ENCODE measurements around the gene PPM1M.

Gene PPM1M

DNA sequence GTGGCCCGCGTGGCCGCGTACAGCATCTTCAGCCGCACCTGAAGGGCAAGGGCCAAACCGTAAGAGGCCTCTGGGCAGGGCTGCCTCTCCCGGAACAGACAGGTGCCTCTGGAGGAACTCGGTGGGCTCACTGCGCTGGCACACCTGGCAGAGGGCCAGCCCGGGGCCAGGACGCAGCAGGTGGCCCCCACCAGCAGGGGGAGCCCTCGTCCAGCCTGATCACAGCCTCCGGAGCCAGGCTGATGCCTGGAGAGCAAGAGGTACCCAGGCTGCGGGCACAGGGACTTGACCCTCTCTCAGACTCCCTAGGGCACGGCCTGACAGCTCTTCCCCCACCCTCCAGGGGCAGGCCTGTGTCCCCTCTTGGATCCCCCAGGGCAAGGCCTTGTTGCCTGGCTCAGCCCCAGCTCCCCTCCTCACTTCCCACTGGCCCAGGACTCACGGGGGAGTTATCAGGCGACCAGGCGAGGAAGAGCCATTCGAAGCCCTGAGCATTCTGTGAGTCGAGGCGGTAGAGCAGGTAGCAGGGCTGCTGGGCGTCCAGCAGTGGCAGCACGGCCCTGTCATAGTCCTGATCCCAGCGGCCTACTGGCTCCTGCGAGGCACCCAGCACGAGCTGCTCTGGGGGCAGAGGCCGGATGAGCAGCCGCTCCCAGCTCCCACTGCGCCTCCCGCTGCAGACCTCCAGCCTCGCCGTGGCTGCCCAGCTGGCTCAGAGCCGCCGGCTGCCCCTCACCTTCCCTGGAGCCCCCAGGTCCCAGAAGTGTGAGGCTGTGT lies 13.9 kb upstream of the PPM1M start:
- peak; percentile 87 for DNase-seq

DNA sequence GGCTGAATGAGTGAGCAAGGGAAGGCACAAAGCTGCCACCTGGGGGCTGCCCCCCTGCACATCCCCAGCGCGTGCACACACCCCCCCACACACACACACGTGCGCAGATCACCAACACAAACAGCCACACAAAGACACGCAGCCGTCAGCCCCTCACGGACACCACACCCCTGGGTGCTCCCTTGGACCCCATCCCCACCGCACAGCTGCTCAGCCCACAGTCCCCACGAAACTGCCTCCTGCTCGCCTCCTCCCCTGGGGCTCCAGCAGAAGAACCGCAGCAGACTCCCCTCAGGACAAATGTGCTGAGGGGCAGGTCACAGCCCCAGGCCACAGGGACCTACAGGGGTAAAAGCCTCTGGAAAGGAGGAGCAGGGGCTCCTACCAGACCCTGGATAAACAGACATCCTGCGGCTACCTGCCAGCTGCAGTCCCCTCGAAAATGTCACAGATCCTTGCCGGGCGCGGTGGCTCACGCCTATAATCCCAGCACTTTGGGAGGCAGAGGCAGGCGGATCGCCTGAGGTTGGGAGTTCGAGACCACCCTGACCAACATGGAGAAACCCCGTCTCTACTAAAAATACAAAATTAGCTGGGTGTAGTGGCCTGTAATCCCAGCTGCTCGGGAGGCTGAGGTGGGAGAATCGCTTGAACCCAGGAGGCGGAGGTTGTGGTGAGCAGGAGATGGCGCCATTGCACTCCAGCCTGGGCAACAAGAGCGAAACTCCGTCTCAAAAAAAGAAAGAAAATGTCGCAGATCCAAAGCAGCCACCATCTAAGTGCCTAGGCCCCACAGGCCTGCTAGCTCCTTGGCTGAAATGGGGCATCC lies 13.1 kb upstream of the PPM1M start:
- peak; percentile 51 for DNase-seq

GRCh38 chr3:52233108-52233591 lies 12.4 kb upstream of the PPM1M start:
- no peak for DNase-seq

DNA sequence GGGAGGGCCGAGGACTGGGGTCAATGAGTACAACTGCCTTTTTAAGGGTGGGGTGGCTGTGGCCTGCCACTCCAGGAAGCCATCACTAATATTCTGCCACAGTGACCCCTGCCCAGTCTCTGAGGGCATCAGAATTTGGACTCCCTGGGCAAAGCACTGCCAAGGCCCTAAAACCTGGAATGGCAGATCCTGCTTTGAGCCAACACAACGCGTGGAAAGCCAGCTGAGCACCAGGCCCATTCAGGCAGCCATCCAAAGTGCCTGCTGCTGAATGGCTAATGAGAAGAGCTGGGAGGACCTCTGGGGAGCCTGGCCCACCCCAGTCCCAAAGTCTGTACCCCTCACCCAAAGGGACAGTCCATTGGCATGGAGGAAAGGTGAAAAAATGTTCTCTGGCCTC lies 11.6 kb upstream of the PPM1M start:
- no peak for DNase-seq

DNA sequence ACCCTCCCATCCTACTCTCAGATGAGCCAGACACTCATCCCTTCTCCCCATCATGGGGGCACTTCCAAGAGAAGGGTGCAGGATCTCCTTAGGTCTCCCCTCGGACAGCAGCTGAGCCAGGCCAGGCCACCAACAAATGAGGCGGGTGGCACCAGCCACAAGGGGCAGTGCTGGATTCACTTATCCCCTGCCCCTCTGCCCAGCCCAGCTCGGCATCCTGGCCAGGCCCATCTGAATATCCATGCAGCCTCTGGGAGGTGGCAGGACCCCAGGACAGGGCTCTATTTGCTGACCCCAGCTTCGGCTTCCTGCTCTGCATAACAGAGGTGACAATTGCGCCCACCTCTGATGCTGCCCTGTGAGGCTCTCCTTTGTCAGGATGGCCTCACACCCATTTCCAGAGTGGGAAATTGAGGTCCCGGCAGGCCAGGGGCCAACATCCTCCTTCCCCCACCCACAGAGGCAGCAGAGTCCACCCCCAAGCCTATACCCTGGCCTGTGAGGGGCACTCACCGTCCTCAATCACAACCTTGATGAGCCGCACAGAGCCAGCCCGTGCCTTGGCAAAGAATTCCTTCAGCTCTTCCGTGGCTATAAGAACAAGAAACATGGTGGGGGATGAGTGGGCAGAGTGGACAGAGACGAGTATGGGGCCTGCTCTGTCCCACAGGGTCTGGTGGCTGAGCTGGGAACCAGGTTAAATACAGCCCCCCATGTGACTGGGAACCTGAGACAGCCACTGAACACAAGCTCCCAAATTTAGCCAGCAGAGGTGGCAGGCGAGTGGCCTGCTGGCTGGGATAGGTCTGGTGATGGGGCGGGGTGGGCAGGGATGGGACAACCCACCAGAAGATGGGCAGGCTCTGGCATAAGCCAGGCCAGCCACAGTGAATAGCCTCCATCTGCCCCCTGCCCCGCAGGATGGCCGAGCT lies 10.8 kb upstream of the PPM1M start:
- no peak for DNase-seq

DNA sequence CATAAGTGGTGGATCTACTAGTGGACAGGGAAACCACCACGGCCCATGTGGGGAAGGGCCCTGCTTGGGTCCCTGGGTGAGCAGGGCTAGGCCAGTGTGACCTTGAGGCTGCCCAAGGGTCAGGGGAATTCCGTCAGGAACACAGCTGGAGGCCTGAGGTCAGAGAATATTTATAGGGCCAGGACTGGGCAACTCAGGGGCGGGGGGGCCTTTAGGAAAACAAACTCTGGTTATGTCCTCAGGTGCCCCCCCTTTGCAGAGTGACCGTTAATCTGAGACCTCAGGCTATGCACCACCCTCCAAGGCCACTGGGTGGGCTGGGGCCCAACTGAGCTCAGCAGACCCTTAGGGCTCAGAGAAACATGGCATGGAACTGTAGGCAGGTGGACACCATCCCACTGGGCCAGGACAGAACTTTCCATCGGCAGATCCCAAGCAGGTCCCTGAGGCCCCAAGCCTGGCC lies 9.1 kb upstream of the PPM1M start:
- no peak for DNase-seq

- DNase-seq, result no peak
These were observed 8.4 kb upstream of the PPM1M start for GRCh38 chr3:52237006-52237656.

DNA sequence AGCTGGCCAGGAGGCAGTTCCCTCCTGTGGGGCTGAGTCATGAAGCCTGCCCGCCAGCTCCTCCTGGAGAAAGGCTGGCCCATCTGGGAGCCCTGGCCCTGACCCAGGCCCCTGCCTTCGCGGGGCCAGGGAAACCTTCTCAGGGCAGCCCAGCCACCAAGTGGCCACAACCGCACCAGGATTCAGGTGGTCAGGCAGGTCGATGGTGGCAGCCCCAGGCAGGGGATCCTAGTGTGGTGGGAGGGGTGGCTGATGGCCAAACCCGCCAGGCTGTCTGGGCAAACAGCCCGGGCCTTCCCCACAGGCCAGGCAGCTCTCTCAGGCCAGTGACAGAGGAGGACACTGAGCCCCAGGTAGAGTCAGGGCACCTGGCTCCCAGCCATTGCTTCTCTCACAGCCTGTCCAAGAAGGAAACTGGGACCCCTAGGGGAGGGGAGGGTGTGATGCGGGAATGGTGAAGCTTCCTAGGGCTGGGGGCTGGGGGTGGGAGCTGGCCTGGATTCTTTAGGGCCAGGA lies 7.8 kb upstream of the PPM1M start:
- DNase-seq, result no peak

DNA sequence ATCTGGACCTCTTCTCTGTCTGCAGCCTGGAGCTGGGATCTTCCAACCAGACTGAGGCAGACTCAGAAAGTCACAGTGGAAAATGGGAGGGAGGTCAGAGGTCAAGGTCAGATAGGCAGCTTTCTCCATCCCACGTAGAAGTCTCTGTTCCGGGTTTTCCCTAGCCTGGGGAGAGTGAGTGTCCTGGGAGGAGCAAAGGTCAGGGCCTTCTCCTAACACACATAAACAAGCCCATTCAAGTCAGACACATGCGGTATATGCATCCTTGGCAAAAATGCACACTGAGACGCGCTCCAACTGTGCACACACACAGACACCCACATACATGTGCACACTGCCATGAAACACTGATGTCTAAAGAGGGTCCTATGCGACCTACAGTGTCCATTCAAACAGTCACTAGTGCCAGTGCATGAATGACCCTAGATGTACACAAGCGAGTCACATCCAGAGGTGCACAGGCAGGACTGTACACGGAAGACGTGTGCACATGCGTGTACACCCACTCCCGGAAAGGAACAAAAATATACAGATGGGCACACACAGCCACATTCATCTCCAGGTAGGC lies 7.3 kb upstream of the PPM1M start:
- no peak for DNase-seq

DNA sequence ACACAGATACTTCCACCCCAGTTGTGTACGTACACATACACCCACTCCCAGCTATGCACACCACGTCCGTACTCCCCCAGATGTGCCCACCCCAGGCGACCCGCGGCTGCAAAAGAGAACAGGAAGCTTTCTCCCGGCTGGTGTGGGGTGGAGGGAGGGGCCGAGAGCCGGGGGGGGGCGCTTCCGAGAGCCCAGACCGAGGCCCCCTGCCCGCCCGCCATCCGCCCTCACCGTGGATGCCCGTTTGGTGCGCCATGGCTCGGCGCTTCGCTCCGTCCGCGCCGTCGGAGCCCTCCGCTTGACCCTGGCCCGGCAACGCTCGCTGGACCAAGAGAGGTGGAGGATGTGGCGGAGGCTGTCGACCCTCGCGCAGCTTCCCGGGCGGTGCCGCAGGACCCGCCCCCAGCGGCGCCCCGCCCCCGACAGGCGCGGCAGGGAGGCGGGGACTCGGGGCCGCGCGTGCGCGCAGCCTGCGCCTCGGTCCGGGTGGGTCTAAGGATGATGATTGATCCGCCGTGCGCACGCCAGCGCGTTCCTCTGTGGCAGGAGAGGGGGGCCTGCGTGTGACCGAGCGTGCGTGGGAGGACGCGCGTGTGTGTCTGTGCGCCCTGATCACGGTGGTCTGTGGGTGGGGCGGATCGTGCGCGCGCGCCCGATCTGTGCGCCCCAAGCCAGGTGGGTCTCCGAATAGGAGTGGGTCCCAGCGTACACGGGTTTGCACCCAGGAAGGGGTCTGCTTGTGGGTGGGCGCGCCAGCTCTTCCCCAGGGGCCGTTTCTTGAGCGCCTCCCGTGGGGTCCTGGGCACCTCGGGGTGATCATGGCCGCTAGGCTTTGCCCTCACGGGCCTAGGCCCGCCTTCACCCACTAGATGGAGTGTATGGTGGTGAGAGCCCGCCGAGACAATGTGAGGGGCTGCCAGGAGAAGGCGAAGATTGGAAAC lies 6.5 kb upstream of the PPM1M start, which contains the start of gene TWF2:
TSS of gene TWF2 (minus strand) at position 398 of the 941 bp plus-strand sequence. CDS start at position 256, 142 bp downstream.
- DNase-seq, result peak; percentile 86

GRCh38 chr3:52240059-52240885 lies 5.3 kb upstream of the PPM1M start:
- peak; percentile 68 for DNase-seq

DNA sequence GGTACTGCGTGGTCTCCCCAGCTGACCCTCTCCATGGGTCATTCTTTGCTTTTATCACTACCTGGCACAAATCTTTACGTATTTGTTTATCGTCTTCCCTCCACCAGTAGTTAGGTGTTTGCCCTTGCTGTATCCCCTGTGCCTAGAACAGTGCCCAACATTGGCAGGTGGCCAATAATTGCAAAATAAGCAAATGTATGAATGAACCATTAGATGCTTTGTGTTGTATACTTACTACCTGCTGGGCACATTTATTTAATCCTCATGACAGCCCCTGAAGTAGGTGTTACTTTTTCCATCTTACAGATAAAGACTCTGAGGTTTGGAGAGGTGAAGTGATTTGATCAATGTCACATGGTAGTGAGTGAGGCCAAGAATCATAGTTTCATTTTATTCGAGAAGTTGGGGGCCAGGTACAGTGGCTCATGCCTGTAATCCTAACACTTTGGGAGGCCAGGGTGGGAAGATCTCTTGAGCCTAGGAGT lies 4.6 kb upstream of the PPM1M start:
- DNase-seq, result peak; percentile 51

DNA sequence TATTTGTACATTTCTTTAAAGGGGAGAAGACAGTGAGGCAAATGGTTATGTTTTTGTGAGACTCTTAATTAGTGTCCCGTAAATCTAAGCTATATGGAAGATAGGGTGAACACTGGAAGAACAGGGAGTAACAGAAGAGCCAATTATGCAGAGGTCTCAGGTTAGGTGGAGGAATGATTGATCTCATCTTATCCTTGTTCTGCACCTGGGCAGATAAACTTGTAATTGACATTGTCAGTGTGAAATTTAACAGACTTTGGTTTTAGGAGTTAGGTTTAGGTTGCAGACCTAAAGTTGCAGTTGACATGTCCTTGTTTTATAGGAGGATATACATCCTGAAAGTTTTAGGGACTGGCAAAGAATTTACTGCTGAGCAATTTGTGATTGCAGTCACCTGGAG lies 3.5 kb upstream of the PPM1M start:
- DNase-seq, result no peak

- DNase-seq, result peak; percentile 44
These were observed 1.5 kb upstream of the PPM1M start for GRCh38 chr3:52243791-52244628.

DNA sequence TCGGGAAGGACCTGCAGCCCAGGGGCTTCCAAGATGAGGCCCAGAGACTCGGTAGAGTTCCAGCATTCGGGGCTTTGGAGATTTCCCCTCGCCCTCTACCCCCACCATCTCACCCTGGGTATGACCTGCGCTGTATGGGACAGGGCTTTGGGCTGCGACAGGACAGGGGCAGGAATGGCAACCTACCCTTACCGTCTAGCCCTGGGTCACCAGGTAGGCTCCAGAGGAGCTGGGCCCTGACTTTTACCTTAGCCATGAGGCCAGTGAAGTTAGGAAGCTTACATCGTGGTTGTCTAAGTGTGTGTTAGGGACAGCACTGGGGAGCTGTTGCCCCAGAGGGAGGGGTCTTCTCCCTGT lies 683 bp downstream of the PPM1M start:
- no peak for DNase-seq

DNA sequence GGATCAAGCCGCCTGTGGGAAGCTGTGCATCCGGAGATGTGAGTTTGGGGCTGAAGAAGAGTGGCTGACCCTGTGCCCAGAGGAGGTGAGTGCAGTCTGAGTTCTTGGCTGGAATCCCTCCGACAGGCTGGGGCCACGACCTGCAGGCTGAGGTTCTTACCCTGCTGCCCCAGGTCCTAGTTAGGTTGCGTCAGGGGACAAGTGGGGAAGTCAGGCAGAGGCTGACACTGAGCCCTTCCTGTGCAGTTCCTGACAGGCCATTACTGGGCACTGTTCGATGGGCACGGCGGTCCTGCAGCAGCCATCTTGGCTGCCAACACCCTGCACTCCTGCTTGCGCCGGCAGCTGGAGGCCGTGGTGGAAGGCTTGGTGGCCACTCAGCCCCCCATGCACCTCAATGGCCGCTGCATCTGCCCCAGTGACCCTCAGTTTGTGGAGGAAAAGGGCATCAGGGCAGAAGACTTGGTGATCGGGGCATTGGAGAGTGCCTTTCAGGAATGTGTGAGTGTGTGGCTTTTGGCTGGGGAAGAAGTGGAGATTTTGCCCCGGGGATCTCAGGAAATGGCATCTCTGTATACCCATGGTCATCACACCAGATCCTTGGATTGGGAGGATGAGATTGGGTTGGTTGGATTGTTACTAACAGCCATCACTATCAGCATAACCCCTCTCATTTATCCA lies 1.3 kb downstream of the PPM1M start:
- DNase-seq, result peak; percentile 36

DNA sequence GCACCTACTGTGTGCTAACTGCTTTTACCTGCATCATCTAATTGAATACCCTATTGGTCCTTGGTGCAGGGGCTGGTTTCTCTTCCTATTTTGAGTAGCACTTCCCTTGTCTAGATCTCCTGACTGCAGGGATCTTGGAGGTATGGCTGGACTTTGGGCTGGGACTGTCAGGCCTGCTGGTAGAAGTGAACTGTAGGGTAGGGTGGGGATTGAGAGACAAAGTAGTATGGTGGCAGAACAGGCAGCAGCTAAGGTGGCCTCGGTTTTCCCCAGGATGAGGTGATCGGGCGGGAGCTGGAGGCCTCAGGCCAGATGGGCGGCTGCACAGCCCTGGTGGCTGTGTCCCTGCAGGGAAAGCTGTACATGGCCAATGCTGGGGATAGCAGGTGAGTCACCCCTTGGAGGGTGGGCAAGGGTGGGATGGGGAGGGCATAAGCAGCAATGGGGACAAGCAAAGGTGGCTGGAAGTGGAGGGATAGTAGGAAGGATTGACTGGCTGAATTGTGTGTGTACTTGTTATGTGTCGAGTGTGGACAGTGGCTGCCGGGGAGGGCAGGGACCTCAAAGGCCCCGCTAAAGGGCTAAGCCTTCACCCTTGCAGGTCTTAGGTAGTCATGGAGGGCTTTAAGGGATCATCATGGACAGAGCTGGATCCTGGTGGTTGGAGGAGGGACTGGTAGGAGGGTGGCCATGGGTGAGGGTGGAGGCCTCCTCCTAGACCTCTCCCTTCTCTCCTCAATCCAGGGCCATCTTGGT lies 2.0 kb downstream of the PPM1M start:
- DNase-seq, result no peak
